ENCODE data around the gene SPAM1.

DNA sequence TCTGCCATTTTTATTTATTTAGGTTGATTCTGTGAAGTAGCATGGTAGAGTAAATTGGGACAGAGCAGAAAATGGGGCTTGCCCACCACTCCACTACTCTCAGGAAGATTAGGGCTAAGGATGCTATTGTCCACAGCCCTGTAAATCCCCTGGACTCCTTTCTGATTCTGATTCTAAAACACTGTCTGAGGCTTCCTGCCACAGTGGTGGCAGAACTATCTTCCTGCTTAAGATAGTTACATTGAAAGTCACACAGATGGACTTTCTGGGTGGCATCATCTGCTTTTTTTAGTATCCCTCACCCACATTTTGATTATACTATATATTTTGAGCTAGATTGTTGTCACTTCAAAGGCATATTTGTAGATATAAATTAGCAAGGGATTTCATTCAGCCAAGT lies 50.0 kb downstream of the SPAM1 start:
- TF ChIP-seq, protein P1, sequence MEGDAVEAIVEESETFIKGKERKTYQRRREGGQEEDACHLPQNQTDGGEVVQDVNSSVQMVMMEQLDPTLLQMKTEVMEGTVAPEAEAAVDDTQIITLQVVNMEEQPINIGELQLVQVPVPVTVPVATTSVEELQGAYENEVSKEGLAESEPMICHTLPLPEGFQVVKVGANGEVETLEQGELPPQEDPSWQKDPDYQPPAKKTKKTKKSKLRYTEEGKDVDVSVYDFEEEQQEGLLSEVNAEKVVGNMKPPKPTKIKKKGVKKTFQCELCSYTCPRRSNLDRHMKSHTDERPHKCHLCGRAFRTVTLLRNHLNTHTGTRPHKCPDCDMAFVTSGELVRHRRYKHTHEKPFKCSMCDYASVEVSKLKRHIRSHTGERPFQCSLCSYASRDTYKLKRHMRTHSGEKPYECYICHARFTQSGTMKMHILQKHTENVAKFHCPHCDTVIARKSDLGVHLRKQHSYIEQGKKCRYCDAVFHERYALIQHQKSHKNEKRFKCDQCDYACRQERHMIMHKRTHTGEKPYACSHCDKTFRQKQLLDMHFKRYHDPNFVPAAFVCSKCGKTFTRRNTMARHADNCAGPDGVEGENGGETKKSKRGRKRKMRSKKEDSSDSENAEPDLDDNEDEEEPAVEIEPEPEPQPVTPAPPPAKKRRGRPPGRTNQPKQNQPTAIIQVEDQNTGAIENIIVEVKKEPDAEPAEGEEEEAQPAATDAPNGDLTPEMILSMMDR (IDR thresholded peaks at IDR 0.05; ENCODE audit: insufficient read depth, low read length, poor library complexity, severe bottlenecking), result no peak
- no peak for TF ChIP-seq EZH2phosphoT487 (conservative IDR thresholded peaks at IDR 0.05; ENCODE audit: low read length)

Measured in SU-DHL-6 (cell line).